Lower leg skin (tissue), 4 donors: Measurements from ENCODE around the gene ENTPD5. TPM values are rescaled to one million over a fixed set of nuclear protein-coding genes. Genes with fewer than 3 reads are reported as not detected.
"Not testable (repeated sequence)": the region's sequence is repeated elsewhere in the genome, so short reads cannot be mapped to it uniquely, and the experiment has no call there.

Experiments used
- DNase-seq, 2 donors: peaks; one replicate each; pipeline ENCODE4 v3.0.0-alpha.2; 2019; ENCODE audit warnings: low spot score in 2 of 2
- H3K4me3 ChIP-seq: fragments of 200-600 bp; sonication (generic); 2 replicates; pipeline ENCODE4 v1.5.1; 2017; ENCODE audit warnings: mild to moderate bottlenecking, low read depth; ENCODE audit not compliant: poor library complexity, severe bottlenecking
- CTCF ChIP-seq, 3 donors: fragments of 450-650 bp; IDR thresholded peaks; one replicate each; pipeline ENCODE4 v1.5.1; 2016; ENCODE audit warnings: antibody characterized with exemption in 3 of 3, mild to moderate bottlenecking in 3 of 3, moderate library complexity in 2 of 3
- POLR2A ChIP-seq, 2 donors: fragments of 450-650 bp; IDR thresholded peaks; one replicate each; pipeline ENCODE4 v1.6.1; 2016 to 2017; ENCODE audit warnings: antibody characterized with exemption in 2 of 2, mild to moderate bottlenecking in 1 of 2, moderate library complexity in 1 of 2
- WGBS, 2 donors: methylation state at CpG; one replicate each; pipeline ENCODE4 v1.1.5; 2018; 5-methylcytosine and 5-hydroxymethylcytosine counted together
- intact Hi-C: fragments of 100-400 bp; cut with DNase I; formaldehyde crosslinking; loops from one replicate; pipeline ENCODE4 v1.15.0; 2023; ENCODE audit warnings: low total_unique reads
- total RNA-seq, 4 donors: library from RNA; depleted of rRNA; stranded (reverse); fragments of >200 nt; gene quantifications; one replicate each; pipeline ENCODE4 v1.1.0, GENCODE V29; 2016

Gene ENTPD5
- total RNA-seq, 4 donors from 2014 or later, result 3.9 to 16.9 (median 10.8) TPM

GRCh38 chr14:73997944-73998447 is 21.1 kb downstream of the ENTPD5 start:
- 90 to 91% methylated on average over 7 of the region's 7 CpGs for WGBS, 2 donors

GRCh38 chr14:73997108-73997943 is 21.8 kb downstream of the ENTPD5 start:
- TF ChIP-seq POLR2A (IDR thresholded peaks at IDR 0.05) (no peak), CTCF (IDR thresholded peaks at IDR 0.05) (no peak)
- intact Hi-C loops, result no loop called here
- DNase-seq, result no peak
- WGBS, 2 donors, result 82 to 95% methylated on average over 1 of the region's 1 CpG
- H3K4me3 ChIP-seq, result no peak overlapping the region

More at GRCh38 chr14:73997944-73998447, 21.1 kb downstream of the ENTPD5 start:
- H3K4me3 ChIP-seq, result no peak overlapping the region
- no peak for DNase-seq
- intact Hi-C loops, result no loop called here
- no peak for TF ChIP-seq CTCF (IDR thresholded peaks at IDR 0.05)
- no peak for TF ChIP-seq POLR2A (IDR thresholded peaks at IDR 0.05)

- intact Hi-C loops, result no loop called here
- TF ChIP-seq CTCF (IDR thresholded peaks at IDR 0.05) (no peak), POLR2A (IDR thresholded peaks at IDR 0.05) (no peak)
- no peak for DNase-seq
- WGBS, 2 donors, result 74 to 88% methylated on average over 2 of the region's 2 CpGs
- no peak overlapping the region for H3K4me3 ChIP-seq
These were observed 22.4 kb downstream of the ENTPD5 start for GRCh38 chr14:73996731-73997107.

- 94 to 95% methylated on average over 8 of the region's 8 CpGs for whole genome bisulfite sequencing, 2 donors
- DNase-seq, result no peak
- intact Hi-C loops, result no loop called here
- no peak for TF ChIP-seq CTCF (IDR thresholded peaks at IDR 0.05)
- no peak for TF ChIP-seq POLR2A (IDR thresholded peaks at IDR 0.05)
- no peak overlapping the region for H3K4me3 ChIP-seq
These were observed 23.1 kb downstream of the ENTPD5 start for GRCh38 chr14:73995977-73996378.

- intact Hi-C loops, H3K4me3 ChIP-seq, DNase-seq: not testable (repeated sequence)
- 96 to 97% methylated on average over 7 of the region's 7 CpGs for WGBS, 2 donors
These were observed 24.2 kb downstream of the ENTPD5 start for GRCh38 chr14:73994926-73995325.

- intact Hi-C loops, result no loop called here
- no peak overlapping the region for H3K4me3 ChIP-seq
- TF ChIP-seq CTCF (IDR thresholded peaks at IDR 0.05) (no peak), POLR2A (IDR thresholded peaks at IDR 0.05) (no peak)
- 85 to 92% methylated on average over 4 of the region's 4 CpGs for WGBS, 2 donors
- DNase-seq, result no peak
These were observed 28.0 kb downstream of the ENTPD5 start for GRCh38 chr14:73991092-73991491.

- 92 to 93% methylated on average over 7 of the region's 7 CpGs for WGBS, 2 donors
- DNase-seq, intact Hi-C loops, H3K4me3 ChIP-seq: not testable (repeated sequence)
These were observed 30.4 kb downstream of the ENTPD5 start for GRCh38 chr14:73988656-73989055.
